Thyroid gland (tissue), 4 donors: ENCODE data around the gene JMJD6.
"Not testable (repeated sequence)": the region's sequence is repeated elsewhere in the genome, so short reads cannot be mapped to it uniquely, and the experiment has no call there.

ENCODE experiments used
- CTCF ChIP-seq, 6 experiments: fragments of 200-600 bp in 3 of 6; fragments of 450-650 bp in 3 of 6; sonication (generic) in 3 of 6; IDR thresholded peaks; one replicate each; pipeline ENCODE4 v1.5.1; 2016 to 2019; ENCODE audit warnings: antibody characterized with exemption in 6 of 6, mild to moderate bottlenecking in 2 of 6, inconsistent platforms in 1 of 6, moderate library complexity in 1 of 6
- POLR2A ChIP-seq, 2 donors: fragments of 450-650 bp; IDR thresholded peaks; one replicate each; pipeline ENCODE4 v1.6.1; 2017; ENCODE audit warnings: antibody characterized with exemption in 2 of 2, mild to moderate bottlenecking in 2 of 2, moderate library complexity in 1 of 2

DNA sequence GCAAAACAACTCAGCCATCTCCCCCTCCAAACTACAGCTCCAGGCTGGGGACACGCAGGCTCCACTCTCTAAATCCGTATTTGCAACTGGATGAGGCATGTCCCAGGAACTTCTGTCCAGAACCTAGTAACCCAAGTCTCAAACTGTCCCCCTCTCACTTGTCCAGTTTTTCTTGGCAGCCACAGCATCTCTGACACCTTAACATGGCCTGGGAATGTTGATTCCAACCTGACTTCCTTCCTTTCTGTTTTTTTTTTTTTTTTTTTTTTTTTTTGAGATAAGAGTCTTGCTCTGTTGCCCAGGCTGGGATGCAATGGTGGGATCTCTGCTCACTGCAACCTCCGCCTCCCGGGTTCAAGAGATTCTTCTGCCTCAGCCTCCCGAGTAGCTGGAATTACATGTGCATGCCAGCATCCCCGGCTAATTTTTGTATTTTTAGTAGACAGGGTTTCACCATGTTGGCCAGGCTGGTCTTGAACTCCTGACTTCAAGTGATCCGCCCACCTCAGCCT lies 27.9 kb downstream of the JMJD6 start:
- TF ChIP-seq CTCF, POLR2A (IDR thresholded peaks at IDR 0.05): not testable (repeated sequence)
